Uterus (tissue), 2 donors: ENCODE measurements around the gene CPN1.
"Not testable (repeated sequence)": the region's sequence is repeated elsewhere in the genome, so short reads cannot be mapped to it uniquely, and the experiment has no call there.

ENCODE experiments used
- CTCF ChIP-seq, 4 experiments: fragments of 200-600 bp in 2 of 4; fragments of 450-650 bp in 2 of 4; sonication (generic) in 2 of 4; IDR thresholded peaks; one replicate each; pipeline ENCODE4 v1.5.1; 2016 to 2019; ENCODE audit warnings: antibody characterized with exemption in 4 of 4, mild to moderate bottlenecking in 2 of 4, moderate library complexity in 1 of 4
- POLR2A ChIP-seq, 2 donors: fragments of 450-650 bp; IDR thresholded peaks; one replicate each; pipeline ENCODE4 v1.6.1; 2016; ENCODE audit warnings: antibody characterized with exemption in 2 of 2, mild to moderate bottlenecking in 1 of 2, moderate library complexity in 1 of 2

- TF ChIP-seq POLR2A, CTCF (IDR thresholded peaks at IDR 0.05): not testable (repeated sequence)
Observed at GRCh38 chr10:100011906-100012305, 69.8 kb downstream of the CPN1 start.
